MCF 10A (cell line): ENCODE measurements around the gene CCDC87. TPM values are rescaled to one million over a fixed set of nuclear protein-coding genes. Genes with fewer than 3 reads are reported as not detected.

Experiments
- BruUV-seq: library from RNA; stranded (reverse); fragments of 400-500 nt; replicated peaks from 2 replicates; lab custom pipeline; 2021; lab: Mats Ljungman, UMichigan
- CTCF ChIA-PET: fragments of 300-600 bp; sonication (Branson Sonifier 250); formaldehyde crosslinking; extraction: SDS; loops from one replicate; lab custom pipeline; 2021; ENCODE audit warnings: antibody characterized with exemption, inconsistent platforms; lab: Yijun Ruan, JAX
- POLR2A ChIA-PET: fragments of 300-600, 350-650 bp; sonication (Branson Sonifier 250); formaldehyde crosslinking; extraction: SDS; loops from one replicate; lab custom pipeline; 2020; ENCODE audit warnings: antibody characterized with exemption, inconsistent platforms; lab: Yijun Ruan, JAX
- DNase-seq: peaks from one replicate; pipeline ENCODE4 v3.0.0-alpha.2; 2018; ENCODE audit not compliant: unreplicated experiment
- H3K27ac Mint-ChIP-seq: one replicate; pipeline ENCODE4 v1.8.0; 2022; ENCODE audit warnings: mild to moderate bottlenecking, low read depth, mixed read lengths; ENCODE audit not compliant: unreplicated experiment
- H3K27me3 Mint-ChIP-seq: one replicate; pipeline ENCODE4 v1.8.0; 2022; ENCODE audit warnings: mixed read lengths; ENCODE audit not compliant: insufficient read depth, unreplicated experiment
- H3K36me3 Mint-ChIP-seq: one replicate; pipeline ENCODE4 v1.8.0; 2022; ENCODE audit warnings: mild to moderate bottlenecking, moderate library complexity, mixed read lengths; ENCODE audit not compliant: insufficient read depth, unreplicated experiment
- H3K4me1 Mint-ChIP-seq: one replicate; pipeline ENCODE4 v1.8.0; 2022; ENCODE audit warnings: mixed read lengths; ENCODE audit not compliant: insufficient read depth, unreplicated experiment
- H3K4me3 Mint-ChIP-seq: one replicate; pipeline ENCODE4 v1.8.0; 2022; ENCODE audit warnings: mild to moderate bottlenecking, moderate library complexity, mixed read lengths; ENCODE audit not compliant: unreplicated experiment
- H3K9me3 Mint-ChIP-seq: one replicate; pipeline ENCODE4 v1.8.0; 2022; ENCODE audit warnings: mixed read lengths; ENCODE audit not compliant: unreplicated experiment
- CTCF ChIP-seq: fragments of 200-600 bp; IDR thresholded peaks from one replicate; pipeline ENCODE4 v1.8.0; 2022; ENCODE audit warnings: antibody characterized with exemption, mild to moderate bottlenecking; ENCODE audit not compliant: unreplicated experiment
- intact Hi-C: fragments of 100-400 bp; cut with micrococcal nuclease; formaldehyde crosslinking; loops from 2 replicates; pipeline ENCODE4 v1.14.1; 2022
- total RNA-seq: library from RNA; stranded (reverse); gene quantifications from 2 replicates; pipeline ENCODE4 v1.2.3, GENCODE V29; 2022

Gene CCDC87
- total RNA-seq, 1 experiment from 2014 or later, result not detected

GRCh38 chr11:66570850-66571180 is 22.0 kb downstream of the CCDC87 start:
- Mint-ChIP-seq H3K9me3 (no peaks in the 10 kb centered on the region), H3K4me3 (no peak overlapping the region), H3K27ac (no peak overlapping the region), H3K27me3 (peaks cover 26% of the 10 kb centered on the region), H3K4me1 (peaks cover 14% of the 10 kb centered on the region), H3K36me3 (no peaks in the 10 kb centered on the region)
- BruUV-seq, result no TSS peak
- ChIA-PET CTCF (interaction anchor here (1.4 kb wide), 1 partner anchor 10 kb away, joined by 3 read pairs; no protein-coding TSS in a partner anchor), POLR2A (no interaction called here)
- intact Hi-C loops, result no loop called here
- no peak for DNase-seq
- no peak for TF ChIP-seq CTCF

GRCh38 chr11:66570079-66570849 is 22.6 kb downstream of the CCDC87 start:
- Mint-ChIP-seq H3K27me3 (peaks cover 20% of the 10 kb centered on the region), H3K27ac (no peak overlapping the region), H3K4me1 (peaks cover 14% of the 10 kb centered on the region), H3K36me3 (no peaks in the 10 kb centered on the region), H3K9me3 (no peaks in the 10 kb centered on the region), H3K4me3 (no peak overlapping the region)
- no TSS peak for BruUV-seq
- TF ChIP-seq CTCF, result no peak
- DNase-seq, result no peak
- ChIA-PET POLR2A (interaction anchor here (0.7 to 3.6 kb wide), 6 partner anchors 8 to 108 kb away, joined by 3 to 23 read pairs (median 15); partner anchors contain the start of genes ACTN3, RBM14, RBM4B and ZDHHC24), CTCF (interaction anchor here (0.6 to 1.4 kb wide), 2 partner anchors 11 to 139 kb away, joined by 3 to 5 read pairs; no protein-coding TSS in a partner anchor)
- intact Hi-C loops, result no loop called here

- H3K36me3 Mint-ChIP-seq, result no peaks in the 10 kb centered on the region
- peak overlapping the region; percentile 77 for H3K27ac Mint-ChIP-seq
- peaks cover 8% of the 10 kb centered on the region for H3K27me3 Mint-ChIP-seq
- CTCF ChIA-PET, result interaction anchor here (0.7 to 1.7 kb wide), 4 partner anchors 23 to 180 kb away, joined by 3 to 5 read pairs (median 3); no protein-coding TSS in a partner anchor
- DNase-seq, result no peak
- no TSS peak for BruUV-seq
- peaks cover 7% of the 10 kb centered on the region for H3K4me1 Mint-ChIP-seq
- no peak for TF ChIP-seq CTCF
- no peaks in the 10 kb centered on the region for H3K9me3 Mint-ChIP-seq
- POLR2A ChIA-PET, result interaction anchor here (0.6 to 3.6 kb wide), 16 partner anchors 10 to 109 kb away, joined by 3 to 26 read pairs (median 6); partner anchors contain the start of genes ACTN3, CCDC87, CCS and DPP3
- no peak overlapping the region for H3K4me3 Mint-ChIP-seq
- intact Hi-C loops, result no loop called here
Measured at GRCh38 chr11:66569076-66569475, 23.8 kb downstream of the CCDC87 start.
